Panc1 (cell line): ENCODE measurements around the gene PAX5. TPM values are rescaled to one million over a fixed set of nuclear protein-coding genes. Genes with fewer than 3 reads are reported as not detected.

Source experiments
- ATAC-seq: fragments of 200-7000 bp; cut with Tn5 transposase; 2 replicates; pipeline ENCODE4 v1.9.1; 2020; ENCODE audit warnings: mild to moderate bottlenecking, moderate library complexity
- BruUV-seq: library from RNA; stranded (reverse); fragments of 400-500 nt; replicated peaks from 2 replicates; lab custom pipeline; 2021; lab: Mats Ljungman, UMichigan
- CTCF ChIA-PET: fragments of 300-600 bp; sonication (Branson Sonifier 250); formaldehyde crosslinking; loops from one replicate; lab custom pipeline; 2022; ENCODE audit warnings: antibody characterized with exemption; lab: Charles Lee
- POLR2A ChIA-PET: fragments of 300-600 bp; sonication (Branson Sonifier 250); formaldehyde crosslinking; loops from one replicate; lab custom pipeline; 2022; ENCODE audit warnings: antibody characterized with exemption; lab: Charles Lee
- DNase-seq: peaks from one replicate; pipeline ENCODE4 v3.0.0-alpha.2; 2010; ENCODE audit warnings: low read depth, low spot score
- H3K27ac ChIP-seq: 2 replicates; pipeline ENCODE4 v1.5.1; 2011; ENCODE audit warnings: mild to moderate bottlenecking, low read length, inconsistent platforms
- H3K27me3 ChIP-seq: fragments of 200-500 bp; sonication (Bioruptor generic); 2 replicates; pipeline ENCODE4 v1.6.0; 2014; ENCODE audit warnings: low read length, inconsistent platforms; ENCODE audit not compliant: control insufficient read depth, insufficient read depth
- H3K36me3 ChIP-seq: fragments of 200-500 bp; sonication (Bioruptor generic); 2 replicates; pipeline ENCODE4 v1.5.1; 2014; ENCODE audit warnings: inconsistent platforms, mild to moderate bottlenecking, low read length, moderate library complexity; ENCODE audit not compliant: control insufficient read depth, insufficient read depth
- H3K4me1 ChIP-seq: 2 replicates; pipeline ENCODE4 v1.5.1; 2011; ENCODE audit warnings: inconsistent platforms, mild to moderate bottlenecking, low read length, moderate library complexity; ENCODE audit not compliant: control insufficient read depth, insufficient read depth
- H3K4me3 ChIP-seq, 2 experiments: 2 replicates each; pipeline ENCODE4 v1.5.1; 2011 to 2012; ENCODE audit warnings: low read depth in 2 of 2, low read length in 2 of 2, mild to moderate bottlenecking in 2 of 2, inconsistent platforms in 1 of 2, moderate library complexity in 1 of 2
- H3K9me3 ChIP-seq: fragments of 200-500 bp; sonication (Bioruptor generic); 2 replicates; pipeline ENCODE4 v1.5.1; 2014; ENCODE audit warnings: low read depth, mild to moderate bottlenecking, inconsistent platforms, low read length, moderate library complexity; ENCODE audit not compliant: control insufficient read depth, insufficient read depth
- POLR2AphosphoS5 ChIP-seq: IDR thresholded peaks from 2 replicates; pipeline ENCODE4 v1.6.1; 2012; ENCODE audit warnings: mild to moderate bottlenecking, low read depth, low read length, moderate library complexity
- SIN3A ChIP-seq: IDR thresholded peaks from 2 replicates; pipeline ENCODE4 v1.6.1; 2012; ENCODE audit warnings: low read depth, mild to moderate bottlenecking, low read length, moderate library complexity, borderline replicate concordance; ENCODE audit not compliant: insufficient read depth
- TCF7L2 ChIP-seq: IDR thresholded peaks from 2 replicates; pipeline ENCODE4 v1.6.1; 2011; ENCODE audit warnings: mild to moderate bottlenecking, low read depth, low read length, inconsistent platforms
- in situ Hi-C: cut with HindIII; loops from 2 replicates; pipeline ENCODE4 v1.10.0; 2016; ENCODE audit warnings: low sequenced_read_pairs, low pct_unique_long_range_greater_than_20kb
- intact Hi-C: fragments of 100-400 bp; cut with micrococcal nuclease; formaldehyde crosslinking; loops from one replicate; pipeline ENCODE4 v1.10.0; 2022; ENCODE audit not compliant: unreplicated experiment
- total RNA-seq: library from RNA; stranded (reverse); gene quantifications from one replicate; pipeline ENCODE4 v1.2.1, GENCODE V29; 2021; ENCODE audit not compliant: unreplicated experiment
- TF ChIP-seq, protein P1 (sequence below), 2 experiments: IDR thresholded peaks; 2 replicates each; pipeline ENCODE4 v1.6.1; 2011 to 2012; ENCODE audit warnings: low read depth in 2 of 2, control low read depth in 1 of 2, low read length in 1 of 2, mild to moderate bottlenecking in 1 of 2, moderate library complexity in 1 of 2; ENCODE audit not compliant: insufficient read depth in 1 of 2
- TF ChIP-seq, protein P2 (sequence below): fragments of 450-650 bp; IDR thresholded peaks from 2 replicates; pipeline ENCODE4 v1.5.1; 2017; ENCODE audit warnings: mild to moderate bottlenecking

PAX5 gene
- total RNA-seq, 1 experiment from 2014 or later, result 0.39 TPM

DNA sequence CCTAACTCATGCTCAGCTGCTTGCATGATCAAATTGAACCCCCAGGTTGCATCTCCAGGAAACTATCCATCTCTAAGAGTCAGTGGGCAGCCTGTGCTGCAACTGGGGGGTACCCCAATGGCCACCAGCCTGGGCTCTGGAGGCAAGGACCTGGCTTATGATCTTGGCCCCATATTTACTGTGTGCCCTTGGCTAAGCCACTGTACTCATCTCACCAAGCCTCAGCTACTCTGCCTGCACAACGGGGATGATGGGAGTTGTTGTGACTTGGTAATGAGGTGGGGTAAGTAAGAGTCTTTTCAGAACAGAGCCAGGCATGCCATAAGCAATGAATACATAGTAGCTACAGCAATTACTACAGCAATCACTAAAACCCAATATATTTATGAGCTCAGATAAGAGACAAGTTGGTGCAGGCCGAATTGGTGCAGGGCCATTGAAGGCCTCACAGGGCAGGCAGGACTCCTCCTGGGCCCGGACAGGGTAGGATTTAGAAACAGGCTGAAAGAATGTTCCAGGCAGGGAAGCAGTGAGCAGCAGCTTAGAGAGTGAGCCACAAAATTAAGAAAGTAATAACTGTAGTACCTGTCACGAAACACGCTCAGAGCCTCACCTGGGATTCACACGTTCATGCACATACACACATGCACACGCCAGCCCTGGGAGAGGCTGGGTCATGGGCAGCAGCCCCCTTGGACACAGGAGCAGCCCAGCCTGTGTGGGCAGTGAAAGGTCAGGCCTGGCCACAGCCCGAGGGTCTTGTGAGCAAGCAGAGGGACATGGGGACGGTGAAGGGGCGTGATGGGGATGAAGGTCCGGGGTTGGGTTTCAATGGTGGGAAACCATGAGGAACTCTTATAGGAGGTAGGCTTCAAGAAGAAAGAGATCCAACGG is 74.1 kb downstream of the PAX5 start:
- ChIA-PET CTCF (no interaction called here), POLR2A (no interaction called here)
- no peak overlapping the region for H3K4me3 ChIP-seq
- no peak overlapping the region for H3K27ac ChIP-seq
- H3K4me1 ChIP-seq, result no peaks in the 10 kb centered on the region
- intact Hi-C loops (no loop called here), in situ Hi-C loops (no loop called here)
- TF ChIP-seq, protein P1, sequence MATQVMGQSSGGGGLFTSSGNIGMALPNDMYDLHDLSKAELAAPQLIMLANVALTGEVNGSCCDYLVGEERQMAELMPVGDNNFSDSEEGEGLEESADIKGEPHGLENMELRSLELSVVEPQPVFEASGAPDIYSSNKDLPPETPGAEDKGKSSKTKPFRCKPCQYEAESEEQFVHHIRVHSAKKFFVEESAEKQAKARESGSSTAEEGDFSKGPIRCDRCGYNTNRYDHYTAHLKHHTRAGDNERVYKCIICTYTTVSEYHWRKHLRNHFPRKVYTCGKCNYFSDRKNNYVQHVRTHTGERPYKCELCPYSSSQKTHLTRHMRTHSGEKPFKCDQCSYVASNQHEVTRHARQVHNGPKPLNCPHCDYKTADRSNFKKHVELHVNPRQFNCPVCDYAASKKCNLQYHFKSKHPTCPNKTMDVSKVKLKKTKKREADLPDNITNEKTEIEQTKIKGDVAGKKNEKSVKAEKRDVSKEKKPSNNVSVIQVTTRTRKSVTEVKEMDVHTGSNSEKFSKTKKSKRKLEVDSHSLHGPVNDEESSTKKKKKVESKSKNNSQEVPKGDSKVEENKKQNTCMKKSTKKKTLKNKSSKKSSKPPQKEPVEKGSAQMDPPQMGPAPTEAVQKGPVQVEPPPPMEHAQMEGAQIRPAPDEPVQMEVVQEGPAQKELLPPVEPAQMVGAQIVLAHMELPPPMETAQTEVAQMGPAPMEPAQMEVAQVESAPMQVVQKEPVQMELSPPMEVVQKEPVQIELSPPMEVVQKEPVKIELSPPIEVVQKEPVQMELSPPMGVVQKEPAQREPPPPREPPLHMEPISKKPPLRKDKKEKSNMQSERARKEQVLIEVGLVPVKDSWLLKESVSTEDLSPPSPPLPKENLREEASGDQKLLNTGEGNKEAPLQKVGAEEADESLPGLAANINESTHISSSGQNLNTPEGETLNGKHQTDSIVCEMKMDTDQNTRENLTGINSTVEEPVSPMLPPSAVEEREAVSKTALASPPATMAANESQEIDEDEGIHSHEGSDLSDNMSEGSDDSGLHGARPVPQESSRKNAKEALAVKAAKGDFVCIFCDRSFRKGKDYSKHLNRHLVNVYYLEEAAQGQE (IDR thresholded peaks at IDR 0.05; ENCODE audit: insufficient read depth in 1 of 2, low read depth in 2 of 2, low read length in 1 of 2), result no peak
- TF ChIP-seq POLR2AphosphoS5 (no peak), TCF7L2 (no peak), SIN3A (no peak)
- TF ChIP-seq, protein P2, sequence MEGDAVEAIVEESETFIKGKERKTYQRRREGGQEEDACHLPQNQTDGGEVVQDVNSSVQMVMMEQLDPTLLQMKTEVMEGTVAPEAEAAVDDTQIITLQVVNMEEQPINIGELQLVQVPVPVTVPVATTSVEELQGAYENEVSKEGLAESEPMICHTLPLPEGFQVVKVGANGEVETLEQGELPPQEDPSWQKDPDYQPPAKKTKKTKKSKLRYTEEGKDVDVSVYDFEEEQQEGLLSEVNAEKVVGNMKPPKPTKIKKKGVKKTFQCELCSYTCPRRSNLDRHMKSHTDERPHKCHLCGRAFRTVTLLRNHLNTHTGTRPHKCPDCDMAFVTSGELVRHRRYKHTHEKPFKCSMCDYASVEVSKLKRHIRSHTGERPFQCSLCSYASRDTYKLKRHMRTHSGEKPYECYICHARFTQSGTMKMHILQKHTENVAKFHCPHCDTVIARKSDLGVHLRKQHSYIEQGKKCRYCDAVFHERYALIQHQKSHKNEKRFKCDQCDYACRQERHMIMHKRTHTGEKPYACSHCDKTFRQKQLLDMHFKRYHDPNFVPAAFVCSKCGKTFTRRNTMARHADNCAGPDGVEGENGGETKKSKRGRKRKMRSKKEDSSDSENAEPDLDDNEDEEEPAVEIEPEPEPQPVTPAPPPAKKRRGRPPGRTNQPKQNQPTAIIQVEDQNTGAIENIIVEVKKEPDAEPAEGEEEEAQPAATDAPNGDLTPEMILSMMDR, result no peak
- DNase-seq (no peak), ATAC-seq (no peak)
- no peaks in the 10 kb centered on the region for H3K9me3 ChIP-seq
- no peaks in the 10 kb centered on the region for H3K36me3 ChIP-seq
- peaks cover 18% of the 10 kb centered on the region for H3K27me3 ChIP-seq
- BruUV-seq, result no TSS peak

DNA sequence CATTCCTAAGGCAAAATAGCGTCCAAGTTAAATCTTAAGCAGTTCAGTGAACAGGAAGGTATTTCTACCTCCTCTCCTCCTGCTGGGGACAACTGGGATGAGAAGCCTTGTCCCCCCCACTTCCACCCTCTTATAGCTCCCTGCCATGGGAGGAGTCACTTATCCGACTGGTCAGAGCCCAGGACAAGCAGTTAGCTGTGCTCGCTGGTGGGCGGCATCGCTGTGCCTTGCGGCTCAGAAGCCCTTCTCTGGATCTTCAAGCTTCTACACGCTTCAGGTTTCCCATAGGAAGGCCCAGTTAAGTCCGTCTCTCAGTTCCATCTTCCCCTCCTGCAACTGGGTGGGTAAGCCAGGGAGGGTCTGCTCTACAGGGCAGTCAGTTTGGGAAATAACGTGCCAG is 77.2 kb downstream of the PAX5 start:
- ChIA-PET POLR2A (interaction anchor here (0.6 kb wide), 1 partner anchor 37 kb away, joined by 4 read pairs; no protein-coding TSS in a partner anchor), CTCF (no interaction called here)
- no peaks in the 10 kb centered on the region for H3K36me3 ChIP-seq
- TF ChIP-seq POLR2AphosphoS5 (no peak), TCF7L2 (no peak), SIN3A (no peak)
- TF ChIP-seq, protein P1 (IDR thresholded peaks at IDR 0.05; ENCODE audit: insufficient read depth in 1 of 2, low read depth in 2 of 2, low read length in 1 of 2), result no peak
- TF ChIP-seq, protein P2, result no peak
- in situ Hi-C loops (no loop called here), intact Hi-C loops (no loop called here)
- no peak overlapping the region for H3K27ac ChIP-seq
- H3K27me3 ChIP-seq, result peaks cover 25% of the 10 kb centered on the region
- ATAC-seq (no peak; the same call in 1 of the 2 replicates), DNase-seq (no peak)
- H3K4me1 ChIP-seq, result no peaks in the 10 kb centered on the region
- no peaks in the 10 kb centered on the region for H3K9me3 ChIP-seq
- no TSS peak for BruUV-seq
- H3K4me3 ChIP-seq, result no peak overlapping the region
